ENCODE measurements around the gene KIF21A. TPM values are rescaled to one million over a fixed set of nuclear protein-coding genes. Genes with fewer than 3 reads are reported as not detected.

The KIF21A gene
- total RNA-seq, 2 donors from 2014 or later, result 50.4 to 51.9 TPM

DNA sequence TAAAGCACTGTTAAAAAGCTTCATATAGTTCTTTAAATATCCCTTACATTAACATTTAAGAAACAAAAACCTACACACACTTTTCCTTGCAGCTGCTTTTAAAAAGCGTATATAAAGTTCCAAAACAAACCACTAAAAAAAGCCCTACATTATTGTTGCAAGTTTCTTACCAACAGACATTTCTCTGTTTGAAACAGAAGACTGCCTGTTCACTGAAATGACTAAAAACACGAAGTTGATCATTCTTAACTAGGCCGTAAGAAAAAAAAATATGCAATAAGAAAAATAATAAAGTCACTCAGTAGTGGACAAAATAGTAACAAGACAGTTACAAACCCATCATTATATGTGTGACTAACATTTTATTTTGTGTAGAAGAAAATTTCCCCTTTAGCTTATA is 37.3 kb downstream of the KIF21A start:
- TF ChIP-seq, protein P1, sequence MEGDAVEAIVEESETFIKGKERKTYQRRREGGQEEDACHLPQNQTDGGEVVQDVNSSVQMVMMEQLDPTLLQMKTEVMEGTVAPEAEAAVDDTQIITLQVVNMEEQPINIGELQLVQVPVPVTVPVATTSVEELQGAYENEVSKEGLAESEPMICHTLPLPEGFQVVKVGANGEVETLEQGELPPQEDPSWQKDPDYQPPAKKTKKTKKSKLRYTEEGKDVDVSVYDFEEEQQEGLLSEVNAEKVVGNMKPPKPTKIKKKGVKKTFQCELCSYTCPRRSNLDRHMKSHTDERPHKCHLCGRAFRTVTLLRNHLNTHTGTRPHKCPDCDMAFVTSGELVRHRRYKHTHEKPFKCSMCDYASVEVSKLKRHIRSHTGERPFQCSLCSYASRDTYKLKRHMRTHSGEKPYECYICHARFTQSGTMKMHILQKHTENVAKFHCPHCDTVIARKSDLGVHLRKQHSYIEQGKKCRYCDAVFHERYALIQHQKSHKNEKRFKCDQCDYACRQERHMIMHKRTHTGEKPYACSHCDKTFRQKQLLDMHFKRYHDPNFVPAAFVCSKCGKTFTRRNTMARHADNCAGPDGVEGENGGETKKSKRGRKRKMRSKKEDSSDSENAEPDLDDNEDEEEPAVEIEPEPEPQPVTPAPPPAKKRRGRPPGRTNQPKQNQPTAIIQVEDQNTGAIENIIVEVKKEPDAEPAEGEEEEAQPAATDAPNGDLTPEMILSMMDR (IDR thresholded peaks at IDR 0.05), result no peak
- Histone ChIP-seq H3K4me1 (peaks cover 0 to 51% of the 10 kb centered on the region in 2 donors), H3K27ac (peak overlapping the region in 1 of 2 donors; percentile 13), H3K36me3 (no peaks in the 10 kb centered on the region), H3K4me3 (no peak overlapping the region), H3K9me3 (no peaks in the 10 kb centered on the region), H3K27me3 (no peaks in the 10 kb centered on the region)
- DNase-seq (ENCODE audit: low spot score), result no peak

DNA sequence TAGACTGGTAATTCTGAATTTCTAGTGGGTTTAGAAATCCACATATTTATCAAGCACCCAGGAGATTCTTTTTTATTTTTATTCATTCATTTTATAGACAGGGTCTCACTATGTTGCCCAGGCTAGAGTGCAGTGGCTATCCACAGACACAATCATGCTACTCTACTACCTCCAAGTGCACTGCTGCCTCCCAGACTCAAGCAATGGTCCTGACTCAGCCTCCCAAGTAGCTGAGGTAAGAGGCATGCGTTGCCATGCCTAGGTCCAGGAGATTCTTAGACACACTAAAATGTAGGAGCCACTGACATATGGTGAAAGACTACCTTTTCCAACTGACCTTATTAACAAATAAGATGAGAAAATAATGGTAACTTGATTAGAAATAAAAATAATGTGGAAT is 38.9 kb downstream of the KIF21A start:
- Histone ChIP-seq H3K27me3 (no peaks in the 10 kb centered on the region), H3K27ac (peak overlapping the region in 1 of 2 donors; percentile 78), H3K9me3 (no peaks in the 10 kb centered on the region), H3K36me3 (no peaks in the 10 kb centered on the region), H3K4me3 (no peak overlapping the region), H3K4me1 (peaks cover 0 to 52% of the 10 kb centered on the region in 2 donors)
- DNase-seq (ENCODE audit: low spot score), result no peak
- TF ChIP-seq, protein P1 (IDR thresholded peaks at IDR 0.05), result no peak

DNA sequence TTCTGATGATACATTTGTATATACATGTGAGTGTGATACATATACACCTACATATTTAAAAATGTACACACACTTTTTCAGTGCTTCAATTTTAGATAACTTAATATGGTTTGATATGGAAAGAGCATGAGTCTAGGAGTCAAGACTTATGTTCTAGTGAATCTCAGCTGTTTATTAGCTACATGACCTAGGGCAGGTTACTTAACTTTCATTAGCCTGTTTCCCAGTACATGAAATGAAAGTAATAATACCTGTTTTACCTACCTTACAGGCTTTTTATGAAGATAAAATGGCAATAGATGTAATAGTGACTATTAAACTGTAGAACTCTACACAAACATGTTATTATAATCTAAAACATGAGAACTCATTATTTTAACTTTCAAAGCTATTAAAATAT is 39.5 kb downstream of the KIF21A start:
- Histone ChIP-seq H3K27me3 (no peaks in the 10 kb centered on the region), H3K27ac (peak overlapping the region in 1 of 2 donors; percentile 78), H3K4me1 (peaks cover 0 to 52% of the 10 kb centered on the region in 2 donors), H3K36me3 (no peaks in the 10 kb centered on the region), H3K4me3 (no peak overlapping the region), H3K9me3 (no peaks in the 10 kb centered on the region)
- no peak for DNase-seq (ENCODE audit: low spot score)
- TF ChIP-seq, protein P1 (IDR thresholded peaks at IDR 0.05), result no peak

DNA sequence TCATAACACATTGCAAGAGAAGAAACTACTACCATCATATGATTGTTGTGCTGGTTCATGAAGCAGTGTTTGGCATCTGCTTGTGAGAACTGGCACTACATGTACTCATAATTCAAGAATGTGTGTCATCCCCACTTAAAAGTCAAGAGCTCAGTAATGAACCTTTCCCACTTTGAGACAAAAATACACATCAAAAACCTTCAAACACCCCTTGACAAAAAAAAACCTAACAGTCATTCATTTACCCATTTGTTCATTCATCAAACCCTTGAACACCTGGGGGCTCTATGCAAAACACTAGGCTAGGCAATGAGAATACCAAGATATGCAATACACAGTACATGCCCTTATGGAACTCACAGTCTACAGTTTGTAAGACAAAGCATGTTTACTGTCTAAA is 40.0 kb downstream of the KIF21A start:
- H3K27ac ChIP-seq, result peak overlapping the region in 1 of 2 donors; percentile 78
- TF ChIP-seq, protein P1 (IDR thresholded peaks at IDR 0.05), result no peak
- H3K9me3 ChIP-seq, result no peaks in the 10 kb centered on the region
- H3K27me3 ChIP-seq, result no peaks in the 10 kb centered on the region
- DNase-seq (ENCODE audit: low spot score), result no peak
- H3K4me1 ChIP-seq, result peaks cover 0 to 52% of the 10 kb centered on the region in 2 donors
- no peaks in the 10 kb centered on the region for H3K36me3 ChIP-seq
- no peak overlapping the region for H3K4me3 ChIP-seq

DNA sequence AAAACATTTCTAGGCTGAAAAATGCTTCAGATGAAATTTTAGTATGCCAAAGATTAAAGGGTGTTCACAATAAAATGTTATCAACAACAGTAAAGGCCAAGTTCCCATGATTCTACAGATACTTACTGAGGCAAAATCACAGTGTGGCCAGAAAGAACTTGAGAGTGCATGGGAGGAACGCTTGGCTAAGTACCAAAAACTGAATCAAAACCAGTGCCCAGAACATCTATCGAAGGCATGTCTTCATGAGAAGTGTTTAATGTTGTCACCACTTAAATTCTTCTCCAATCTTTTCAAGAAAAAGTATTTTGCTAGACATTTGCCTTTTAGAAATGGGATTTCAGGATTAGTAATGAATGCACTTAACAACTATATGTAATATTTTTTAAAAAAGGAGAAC is 41.5 kb downstream of the KIF21A start:
- Histone ChIP-seq H3K27me3 (no peaks in the 10 kb centered on the region), H3K36me3 (no peaks in the 10 kb centered on the region), H3K27ac (peak overlapping the region; percentile 26 to 78), H3K4me3 (no peak overlapping the region), H3K9me3 (no peaks in the 10 kb centered on the region), H3K4me1 (peaks cover 0 to 40% of the 10 kb centered on the region in 2 donors)
- no peak for DNase-seq (ENCODE audit: low spot score)
- TF ChIP-seq, protein P1 (IDR thresholded peaks at IDR 0.05), result no peak

DNA sequence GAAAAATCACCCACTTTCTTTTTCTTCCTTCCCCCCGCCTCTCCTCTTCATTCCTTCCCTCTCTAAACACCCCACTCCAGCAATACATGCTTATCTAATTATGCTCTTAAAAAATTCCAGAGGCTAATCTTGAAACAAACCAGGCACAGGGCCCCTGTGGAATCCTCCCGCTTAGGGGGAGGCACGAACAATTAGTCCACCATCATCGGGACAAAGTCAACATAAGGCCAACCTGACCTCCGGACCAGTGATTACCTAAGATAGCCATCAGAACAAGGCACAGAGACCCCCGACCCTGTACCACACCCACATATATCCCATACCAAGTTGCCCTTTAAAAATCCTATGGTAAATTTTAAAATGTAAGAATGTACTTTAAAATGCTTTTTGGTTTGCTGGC is 47.1 kb downstream of the KIF21A start:
- H3K36me3 ChIP-seq, result no peaks in the 10 kb centered on the region

More for the DNA sequence above, 47.1 kb downstream of the KIF21A start:
- Histone ChIP-seq H3K27ac (peak overlapping the region; percentile 60 to 85), H3K4me3 (peak overlapping the region; percentile 6), H3K4me1 (peaks cover 0 to 47% of the 10 kb centered on the region in 2 donors), H3K9me3 (no peaks in the 10 kb centered on the region), H3K27me3 (no peaks in the 10 kb centered on the region)
- TF ChIP-seq, protein P1 (IDR thresholded peaks at IDR 0.05), result no peak
- DNase-seq (ENCODE audit: low spot score), result no peak

Data from right atrium auricular region (tissue), 2 donors.